ENCODE data around the gene PGBD2. TPM values are rescaled to one million over a fixed set of nuclear protein-coding genes. Genes with fewer than 3 reads are reported as not detected.

PGBD2 gene
- total and polyA plus RNA-seq, 9 of the 15 experiments (the other 6 are each of a cell fraction or from before 2014, with no cell fraction given), result 11.9 to 21.8 (median 14.7) TPM

- in situ Hi-C loops (cut with MboI), result no loop called here
- Histone ChIP-seq H3K79me2 (ENCODE audit: control insufficient read depth, insufficient read depth, low read length) (peaks cover 62% of the 10 kb centered on the region), H4K20me1 (replicated peaks; ENCODE audit: control insufficient read depth, insufficient read depth, low read length) (no peaks in the 10 kb centered on the region), H3K4me1 (replicated peaks in 1 of 2; ENCODE audit: control insufficient read depth in 2 of 2, insufficient read depth in 2 of 2, low read length in 2 of 2) (peaks cover 33 to 40% of the 10 kb centered on the region in 2 experiments; a peak in 4 of 5 replicates), H3K4me2 (ENCODE audit: insufficient read depth, low read length) (peak overlapping the region; percentile 56), H3K36me3 (ENCODE audit: control insufficient read depth, insufficient read depth, low read length) (peaks cover 76% of the 10 kb centered on the region), H3K27me3 (ENCODE audit: control insufficient read depth in 2 of 2, insufficient read depth in 2 of 2, low read length in 2 of 2) (no peaks in the 10 kb centered on the region; a peak in 1 of 5 replicates), H3K9ac (ENCODE audit: insufficient read depth in 1 of 2, low read depth in 2 of 2, low read length in 2 of 2) (peak overlapping the region; percentile 28 to 61), H3K9me3 (replicated peaks; ENCODE audit: control insufficient read depth, insufficient read depth, low read depth, low read length) (no peaks in the 10 kb centered on the region), H3K9me1 (ENCODE audit: control insufficient read depth, insufficient read depth, low read length) (no peaks in the 10 kb centered on the region), H3K4me3 (no peak overlapping the region), H2AFZ (ENCODE audit: low read depth, low read length) (no peak overlapping the region), H3K27ac (ENCODE audit: extremely low read depth, low read depth, low read length) (peak overlapping the region; percentile 43)
- 0% methylated on average over 2 of the region's 2 CpGs for WGBS (ENCODE audit: insufficient coverage, low coverage, missing lambda C conversion rate)
- intact Hi-C loops (cut with micrococcal nuclease), result no loop called here
- BruUV-seq (replicated peaks), result no TSS peak
- ChIA-PET CTCF (ENCODE audit: low intra/inter-chr PET ratio) (no interaction called here), POLR2A (interaction anchor here (0.8 to 1.8 kb wide), 4 partner anchors 8 to 76 kb away, joined by 3 to 9 read pairs (median 4); partner anchors contain the start of genes PGBD2 and ZNF672)
- FAIRE-seq (peak; percentile 86), DNase-seq (ENCODE audit: extremely low read depth in 1 of 4, low spot score in 3 of 4) (peak; percentile 42 to 76 (median 54)), ATAC-seq (peak; percentile 88)
- TF ChIP-seq SMC3 (conservative IDR thresholded peaks at IDR 0.05; ENCODE audit: insufficient read depth, low read depth, low read length) (no peak), ZFX (CRISPR knock-in tag; IDR thresholded peaks at IDR 0.05) (no peak), SMAD4 (CRISPR knock-in tag; conservative IDR thresholded peaks at IDR 0.05) (peak; percentile 62; the same call in 1 of the 2 replicates), MYNN (IDR thresholded peaks at IDR 0.05) (0 out of 2 replicates have a peak, but pooled peaks have one; percentile 18), MYNN (CRISPR knock-in tag; IDR thresholded peaks at IDR 0.05) (no peak), RERE (CRISPR knock-in tag; IDR thresholded peaks at IDR 0.05; ENCODE audit: borderline replicate concordance) (no peak), TFAP4 (CRISPR knock-in tag; IDR thresholded peaks at IDR 0.05; ENCODE audit: borderline replicate concordance) (peak; percentile 43; the same call in 1 of the 2 replicates), ETS2 (tag; IDR thresholded peaks at IDR 0.05; ENCODE audit: borderline replicate concordance, poor library complexity, severe bottlenecking) (no peak), L3MBTL2 (IDR thresholded peaks at IDR 0.05) (0 out of 2 replicates have a peak, but pooled peaks have one; percentile 31), BHLHE40 (IDR thresholded peaks at IDR 0.05; ENCODE audit: low read length) (peak; percentile 72), SOX6 (IDR thresholded peaks at IDR 0.05) (no peak), TAF9B (IDR thresholded peaks at IDR 0.05; ENCODE audit: partially characterized antibody) (peak; percentile 39), C11orf30 (IDR thresholded peaks at IDR 0.05; ENCODE audit: low read depth) (peak; percentile 16; the same call in 1 of the 2 replicates), NFE2 (IDR thresholded peaks at IDR 0.05; ENCODE audit: low read depth) (0 out of 2 replicates have a peak, but pooled peaks have one; percentile 34), ZSCAN32 (CRISPR knock-in tag; IDR thresholded peaks at IDR 0.05) (no peak)
- TF ChIP-seq, protein P1, sequence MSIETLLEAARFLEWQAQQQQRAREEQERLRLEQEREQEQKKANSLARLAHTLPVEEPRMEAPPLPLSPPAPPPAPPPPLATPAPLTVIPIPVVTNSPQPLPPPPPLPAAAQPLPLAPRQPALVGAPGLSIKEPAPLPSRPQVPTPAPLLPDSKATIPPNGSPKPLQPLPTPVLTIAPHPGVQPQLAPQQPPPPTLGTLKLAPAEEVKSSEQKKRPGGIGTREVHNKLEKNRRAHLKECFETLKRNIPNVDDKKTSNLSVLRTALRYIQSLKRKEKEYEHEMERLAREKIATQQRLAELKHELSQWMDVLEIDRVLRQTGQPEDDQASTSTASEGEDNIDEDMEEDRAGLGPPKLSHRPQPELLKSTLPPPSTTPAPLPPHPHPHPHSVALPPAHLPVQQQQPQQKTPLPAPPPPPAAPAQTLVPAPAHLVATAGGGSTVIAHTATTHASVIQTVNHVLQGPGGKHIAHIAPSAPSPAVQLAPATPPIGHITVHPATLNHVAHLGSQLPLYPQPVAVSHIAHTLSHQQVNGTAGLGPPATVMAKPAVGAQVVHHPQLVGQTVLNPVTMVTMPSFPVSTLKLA (conservative IDR thresholded peaks at IDR 0.05), result peak; percentile 61 to 77; a peak in 3 of 4 replicates
Observed at GRCh38 chr1:248913933-248914332, 7.9 kb downstream of the PGBD2 start.
